Measurements from ENCODE around the gene REXO1.

- no peak for TF ChIP-seq POLR2A (IDR thresholded peaks at IDR 0.05; ENCODE audit: low read depth)
- TF ChIP-seq CTCF (IDR thresholded peaks at IDR 0.05): no peak
- no peak for TF ChIP-seq POLR2AphosphoS5 (IDR thresholded peaks at IDR 0.05)
These were observed 9.5 kb upstream of the REXO1 start for GRCh38 chr19:1857648-1858326.
